ENCODE data around the gene PRPH. TPM values are rescaled to one million over a fixed set of nuclear protein-coding genes. Genes with fewer than 3 reads are reported as not detected.
A peak's percentile ranks its signal among the peaks of the same experiment; 100 is the strongest.

The PRPH gene
- total and polyA plus RNA-seq, 2 of the 13 experiments (the other 11 are each of a cell fraction or from before 2014, with no cell fraction given), result 0.12 TPM; not detected in 1

GRCh38 chr12:49322708-49323523 is 28.0 kb downstream of the PRPH start, which contains the start of gene TROAP (continued):
- TF ChIP-seq ZNF639 (CRISPR knock-in tag; conservative IDR thresholded peaks at IDR 0.05) (0 out of 2 replicates have a peak, but pooled peaks have one; percentile 14), REPIN1 (CRISPR knock-in tag; IDR thresholded peaks at IDR 0.05; ENCODE audit: borderline replicate concordance, low read depth) (no peak; the same call in 1 of the 2 replicates), SMARCC2 (IDR thresholded peaks at IDR 0.05) (no peak), JDP2 (CRISPR knock-in tag; IDR thresholded peaks at IDR 0.05; ENCODE audit: borderline replicate concordance) (no peak), CREBL2 (CRISPR knock-in tag; IDR thresholded peaks at IDR 0.05; ENCODE audit: borderline replicate concordance) (no peak), ZNF362 (CRISPR knock-in tag; IDR thresholded peaks at IDR 0.05; ENCODE audit: borderline replicate concordance) (peak; percentile 95), GMEB1 (CRISPR knock-in tag; IDR thresholded peaks at IDR 0.05; ENCODE audit: borderline replicate concordance) (peak; percentile 73), ZNF597 (CRISPR knock-in tag; IDR thresholded peaks at IDR 0.05) (no peak), ZNF784 (CRISPR knock-in tag; IDR thresholded peaks at IDR 0.05; ENCODE audit: borderline replicate concordance) (peak; percentile 57; the same call in 1 of the 2 replicates), ESRRA (CRISPR knock-in tag; IDR thresholded peaks at IDR 0.05; ENCODE audit: low read depth) (no peak), CAMTA2 (CRISPR knock-in tag; IDR thresholded peaks at IDR 0.05; ENCODE audit: borderline replicate concordance) (no peak), ZBTB44 (CRISPR knock-in tag; IDR thresholded peaks at IDR 0.05) (no peak), TCF7L2 (IDR thresholded peaks at IDR 0.05; ENCODE audit: low read depth, low read length) (no peak), HNRNPK (IDR thresholded peaks at IDR 0.05; ENCODE audit: low read depth, low read length, poor library complexity, severe bottlenecking) (no peak), ZNF776 (CRISPR knock-in tag; IDR thresholded peaks at IDR 0.05) (peak; percentile 28; the same call in 1 of the 2 replicates)

Data from HepG2 (cell line).